Right forelimb (tissue), 1 donor: Measurements from ENCODE around the gene F7.

Experiments used
- DNase-seq: peaks from one replicate; pipeline ENCODE4 v3.0.0-alpha.2; 2018

F7 gene

GRCh38 chr13:113141601-113141970 is 36.0 kb downstream of the F7 start:
- no peak for DNase-seq

- no peak for DNase-seq
Measured at GRCh38 chr13:113142876-113143275, 37.3 kb downstream of the F7 start.

- DNase-seq, result no peak
Measured at GRCh38 chr13:113143466-113144254, 38.1 kb downstream of the F7 start.

GRCh38 chr13:113144255-113144629 is 38.7 kb downstream of the F7 start:
- no peak for DNase-seq

- no peak for DNase-seq
Measured at GRCh38 chr13:113145496-113145895, 39.9 kb downstream of the F7 start.

- DNase-seq, result no peak
Measured at GRCh38 chr13:113145911-113146598, 40.5 kb downstream of the F7 start.

- DNase-seq, result no peak
Measured at GRCh38 chr13:113146750-113147149, 41.2 kb downstream of the F7 start.

GRCh38 chr13:113147206-113147605 is 41.6 kb downstream of the F7 start:
- DNase-seq, result no peak

GRCh38 chr13:113148407-113148806 is 42.8 kb downstream of the F7 start:
- DNase-seq, result no peak

GRCh38 chr13:113148940-113149503 is 43.4 kb downstream of the F7 start:
- no peak for DNase-seq

- DNase-seq, result no peak
Measured at GRCh38 chr13:113149711-113150549, 44.3 kb downstream of the F7 start.

- DNase-seq, result no peak
Measured at GRCh38 chr13:113150550-113151365, 45.2 kb downstream of the F7 start.

- no peak for DNase-seq
Measured at GRCh38 chr13:113151745-113152690, 46.4 kb downstream of the F7 start.

- DNase-seq, result no peak
Measured at GRCh38 chr13:113152691-113152983, 47.0 kb downstream of the F7 start.

GRCh38 chr13:113152984-113153809 is 47.6 kb downstream of the F7 start:
- DNase-seq, result peak; percentile 71

- DNase-seq, result peak; percentile 82
Measured at GRCh38 chr13:113153810-113154748, 48.5 kb downstream of the F7 start.

GRCh38 chr13:113155201-113155600 is 49.6 kb downstream of the F7 start:
- DNase-seq, result no peak

- DNase-seq, result no peak
Measured at GRCh38 chr13:113155982-113156655, 50.5 kb downstream of the F7 start.
